Activated CD4-positive, alpha-beta memory T cell treated with anti-CD3 and anti-CD28 coated beads, Interleukin-2, amount 10 ng/mL, durations not matched to agents 7 days and 5 days (primary cell): ENCODE results near the gene ZNF561. TPM values are rescaled to one million over a fixed set of nuclear protein-coding genes. Genes with fewer than 3 reads are reported as not detected.

Experiments used
- CTCF ChIA-PET: fragments of 350-600 bp; sonication (Branson Sonifier 250); formaldehyde crosslinking; loops from one replicate; lab custom pipeline; 2021; ENCODE audit warnings: antibody characterized with exemption, inconsistent platforms; lab: Charles Lee
- POLR2A ChIA-PET: fragments of 350-600 bp; sonication (Branson Sonifier 250); formaldehyde crosslinking; loops from one replicate; lab custom pipeline; 2021; ENCODE audit warnings: antibody characterized with exemption; lab: Charles Lee
- DNase-seq: peaks from one replicate; pipeline ENCODE4 v3.0.0-alpha.2; 2020
- H3K27ac Mint-ChIP-seq: one replicate; pipeline ENCODE4 v1.8.0; 2021; ENCODE audit warnings: mild to moderate bottlenecking, mixed read lengths
- H3K27me3 Mint-ChIP-seq: one replicate; pipeline ENCODE4 v1.8.0; 2021; ENCODE audit warnings: mixed read lengths
- H3K36me3 Mint-ChIP-seq: one replicate; pipeline ENCODE4 v1.8.0; 2021; ENCODE audit warnings: low read depth, mixed read lengths
- H3K4me1 Mint-ChIP-seq: one replicate; pipeline ENCODE4 v1.8.0; 2021; ENCODE audit warnings: mixed read lengths
- H3K4me3 Mint-ChIP-seq: one replicate; pipeline ENCODE4 v1.8.0; 2021; ENCODE audit warnings: mild to moderate bottlenecking, mixed read lengths
- H3K9me3 Mint-ChIP-seq: one replicate; pipeline ENCODE4 v1.8.0; 2021; ENCODE audit warnings: mixed read lengths
- total RNA-seq, 2 experiments: library from RNA; stranded (reverse); gene quantifications; one replicate each; pipeline ENCODE4 v1.2.3, GENCODE V29; 2021

Gene ZNF561
- total RNA-seq, 2 experiments from 2014 or later = 27.0 to 29.0 TPM

DNA sequence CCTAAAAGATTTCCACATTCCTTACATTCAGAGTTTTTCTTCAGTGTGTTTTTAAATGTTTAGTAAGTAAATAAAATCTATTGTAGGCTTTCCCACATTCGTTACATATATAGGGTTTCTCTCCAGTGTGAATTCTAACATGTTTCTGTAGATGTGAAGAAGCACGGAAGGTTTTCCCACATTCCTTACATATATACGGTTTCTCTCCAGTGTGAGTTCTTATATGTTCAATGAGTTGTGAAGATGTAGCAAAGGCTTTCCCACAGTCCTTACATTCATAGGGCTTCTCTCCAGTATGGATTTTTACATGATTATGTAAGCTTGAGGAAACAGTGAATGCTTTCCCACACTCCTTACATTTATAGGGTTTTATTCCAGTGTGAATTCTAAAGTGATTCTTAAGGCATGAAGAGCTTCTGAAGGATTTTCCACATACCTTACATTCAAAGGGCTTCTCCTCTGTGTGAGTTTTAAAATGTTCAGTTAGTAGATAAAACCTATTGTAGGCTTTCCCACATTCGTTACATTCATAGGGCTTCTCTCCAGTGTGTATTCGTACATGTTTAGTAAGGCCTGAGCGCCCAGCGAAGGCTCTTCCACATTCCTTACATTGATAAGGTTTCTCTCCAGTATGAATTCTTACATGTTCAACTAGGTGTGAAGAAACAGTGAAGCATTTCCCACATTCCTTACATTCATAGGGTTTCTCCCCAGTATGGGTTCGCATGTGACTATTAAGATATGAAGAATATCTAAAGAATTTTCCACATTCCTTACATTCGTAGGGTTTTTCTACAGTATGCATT is 54.9 kb downstream of the ZNF561 start:
- Mint-ChIP-seq H3K27me3 (no peaks in the 10 kb centered on the region), H3K27ac (no peak overlapping the region), H3K4me1 (no peaks in the 10 kb centered on the region), H3K4me3 (no peak overlapping the region), H3K36me3 (peaks cover 92% of the 10 kb centered on the region), H3K9me3 (peaks cover 71% of the 10 kb centered on the region)
- DNase-seq = no peak
- ChIA-PET POLR2A (no interaction called here), CTCF (no interaction called here)

Other genes starting within 250 kb of the ZNF561 start
- gene ZNF266, start 185.7 kb downstream of the ZNF561 start, total RNA-seq = 10 to 100 TPM; 31.3 to 32.1 TPM
- not detected for gene ZNF560, start 122.6 kb downstream of the ZNF561 start, total RNA-seq
- gene ZNF426, start 82.6 kb downstream of the ZNF561 start, total RNA-seq = 10 to 100 TPM; 15.5 to 16.1 TPM
- gene ZNF121, start 36.7 kb downstream of the ZNF561 start, total RNA-seq = 10 to 100 TPM; 40.5 to 44.6 TPM
- 10 to 100 TPM; 18.8 to 22.5 TPM for gene ZNF562, start 53.9 kb upstream of the ZNF561 start, total RNA-seq
- 1 to 10 TPM; 6.5 to 6.7 TPM for gene ZNF846, start 147.5 kb upstream of the ZNF561 start, total RNA-seq
- gene FBXL12, start 197.8 kb upstream of the ZNF561 start, total RNA-seq = 10 to 100 TPM; 18.3 to 20.6 TPM
- gene UBL5, start 206.7 kb upstream of the ZNF561 start, total RNA-seq = 100 to 1,000 TPM; 339 to 372 TPM
- 10 to 100 TPM; 96.0 to 97.0 TPM for gene PIN1, start 214.1 kb upstream of the ZNF561 start, total RNA-seq